ENCODE measurements around the gene ANK2. TPM values are rescaled to one million over a fixed set of nuclear protein-coding genes. Genes with fewer than 3 reads are reported as not detected.

The ANK2 gene
- total and polyA plus RNA-seq, 2 experiments from 2014 or later = 7.7 to 40.4 TPM

DNA sequence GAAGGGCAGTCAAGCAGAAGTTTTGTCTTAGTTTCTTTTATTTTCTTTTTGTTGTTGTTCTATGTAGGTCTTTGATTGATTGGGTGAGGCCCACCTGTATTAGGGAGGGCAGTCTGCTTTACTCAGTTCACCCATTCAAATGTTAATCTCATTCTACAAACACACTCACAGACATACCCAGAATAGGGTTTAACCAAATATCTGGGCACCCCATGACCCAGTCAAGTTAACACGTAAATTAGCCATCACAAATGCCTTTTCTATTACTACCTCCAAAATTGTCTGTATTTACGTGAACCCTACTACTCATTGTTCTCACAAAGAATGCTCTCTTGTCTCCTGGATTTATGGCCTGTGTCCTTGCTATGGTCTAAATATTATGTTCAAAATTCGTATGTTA, 339.7 kb downstream of the ANK2 start (continued):
- TF ChIP-seq, protein P1, sequence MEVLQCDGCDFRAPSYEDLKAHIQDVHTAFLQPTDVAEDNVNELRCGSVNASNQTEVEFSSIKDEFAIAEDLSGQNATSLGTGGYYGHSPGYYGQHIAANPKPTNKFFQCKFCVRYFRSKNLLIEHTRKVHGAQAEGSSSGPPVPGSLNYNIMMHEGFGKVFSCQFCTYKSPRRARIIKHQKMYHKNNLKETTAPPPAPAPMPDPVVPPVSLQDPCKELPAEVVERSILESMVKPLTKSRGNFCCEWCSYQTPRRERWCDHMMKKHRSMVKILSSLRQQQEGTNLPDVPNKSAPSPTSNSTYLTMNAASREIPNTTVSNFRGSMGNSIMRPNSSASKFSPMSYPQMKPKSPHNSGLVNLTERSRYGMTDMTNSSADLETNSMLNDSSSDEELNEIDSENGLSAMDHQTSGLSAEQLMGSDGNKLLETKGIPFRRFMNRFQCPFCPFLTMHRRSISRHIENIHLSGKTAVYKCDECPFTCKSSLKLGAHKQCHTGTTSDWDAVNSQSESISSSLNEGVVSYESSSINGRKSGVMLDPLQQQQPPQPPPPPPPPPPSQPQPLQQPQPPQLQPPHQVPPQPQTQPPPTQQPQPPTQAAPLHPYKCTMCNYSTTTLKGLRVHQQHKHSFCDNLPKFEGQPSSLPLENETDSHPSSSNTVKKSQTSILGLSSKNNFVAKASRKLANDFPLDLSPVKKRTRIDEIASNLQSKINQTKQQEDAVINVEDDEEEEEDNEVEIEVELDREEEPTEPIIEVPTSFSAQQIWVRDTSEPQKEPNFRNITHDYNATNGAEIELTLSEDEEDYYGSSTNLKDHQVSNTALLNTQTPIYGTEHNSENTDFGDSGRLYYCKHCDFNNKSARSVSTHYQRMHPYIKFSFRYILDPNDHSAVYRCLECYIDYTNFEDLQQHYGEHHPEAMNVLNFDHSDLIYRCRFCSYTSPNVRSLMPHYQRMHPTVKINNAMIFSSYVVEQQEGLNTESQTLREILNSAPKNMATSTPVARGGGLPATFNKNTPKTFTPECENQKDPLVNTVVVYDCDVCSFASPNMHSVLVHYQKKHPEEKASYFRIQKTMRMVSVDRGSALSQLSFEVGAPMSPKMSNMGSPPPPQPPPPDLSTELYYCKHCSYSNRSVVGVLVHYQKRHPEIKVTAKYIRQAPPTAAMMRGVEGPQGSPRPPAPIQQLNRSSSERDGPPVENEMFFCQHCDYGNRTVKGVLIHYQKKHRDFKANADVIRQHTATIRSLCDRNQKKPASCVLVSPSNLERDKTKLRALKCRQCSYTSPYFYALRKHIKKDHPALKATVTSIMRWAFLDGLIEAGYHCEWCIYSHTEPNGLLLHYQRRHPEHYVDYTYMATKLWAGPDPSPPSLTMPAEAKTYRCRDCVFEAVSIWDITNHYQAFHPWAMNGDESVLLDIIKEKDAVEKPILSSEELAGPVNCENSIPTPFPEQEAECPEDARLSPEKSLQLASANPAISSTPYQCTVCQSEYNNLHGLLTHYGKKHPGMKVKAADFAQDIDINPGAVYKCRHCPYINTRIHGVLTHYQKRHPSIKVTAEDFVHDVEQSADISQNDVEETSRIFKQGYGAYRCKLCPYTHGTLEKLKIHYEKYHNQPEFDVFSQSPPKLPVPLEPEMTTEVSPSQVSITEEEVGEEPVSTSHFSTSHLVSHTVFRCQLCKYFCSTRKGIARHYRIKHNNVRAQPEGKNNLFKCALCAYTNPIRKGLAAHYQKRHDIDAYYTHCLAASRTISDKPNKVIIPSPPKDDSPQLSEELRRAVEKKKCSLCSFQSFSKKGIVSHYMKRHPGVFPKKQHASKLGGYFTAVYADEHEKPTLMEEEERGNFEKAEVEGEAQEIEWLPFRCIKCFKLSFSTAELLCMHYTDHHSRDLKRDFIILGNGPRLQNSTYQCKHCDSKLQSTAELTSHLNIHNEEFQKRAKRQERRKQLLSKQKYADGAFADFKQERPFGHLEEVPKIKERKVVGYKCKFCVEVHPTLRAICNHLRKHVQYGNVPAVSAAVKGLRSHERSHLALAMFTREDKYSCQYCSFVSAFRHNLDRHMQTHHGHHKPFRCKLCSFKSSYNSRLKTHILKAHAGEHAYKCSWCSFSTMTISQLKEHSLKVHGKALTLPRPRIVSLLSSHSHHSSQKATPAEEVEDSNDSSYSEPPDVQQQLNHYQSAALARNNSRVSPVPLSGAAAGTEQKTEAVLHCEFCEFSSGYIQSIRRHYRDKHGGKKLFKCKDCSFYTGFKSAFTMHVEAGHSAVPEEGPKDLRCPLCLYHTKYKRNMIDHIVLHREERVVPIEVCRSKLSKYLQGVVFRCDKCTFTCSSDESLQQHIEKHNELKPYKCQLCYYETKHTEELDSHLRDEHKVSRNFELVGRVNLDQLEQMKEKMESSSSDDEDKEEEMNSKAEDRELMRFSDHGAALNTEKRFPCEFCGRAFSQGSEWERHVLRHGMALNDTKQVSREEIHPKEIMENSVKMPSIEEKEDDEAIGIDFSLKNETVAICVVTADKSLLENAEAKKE (CRISPR knock-in tag; IDR thresholded peaks at IDR 0.05) = no peak
- no peak for TF ChIP-seq NANOG (IDR thresholded peaks at IDR 0.05; ENCODE audit: borderline replicate concordance)
- TF ChIP-seq CTCF (conservative IDR thresholded peaks at IDR 0.05; ENCODE audit: low read depth in 2 of 2) = no peak

GRCh38 chr4:113390850-113391249, 341.4 kb downstream of the ANK2 start:
- Histone ChIP-seq H3K4me2 (no peak overlapping the region), H3K4me3 (no peak overlapping the region), H3K79me2 (replicated peaks; ENCODE audit: insufficient read depth) (no peaks in the 10 kb centered on the region), H3K27ac (ENCODE audit: low read depth) (no peak overlapping the region), H3K4me1 (ENCODE audit: insufficient read depth) (peaks cover 11% of the 10 kb centered on the region), H4K20me1 (replicated peaks; ENCODE audit: insufficient read depth) (no peaks in the 10 kb centered on the region), H3K36me3 (ENCODE audit: insufficient read depth) (no peaks in the 10 kb centered on the region), H3K27me3 (ENCODE audit: insufficient read depth) (no peaks in the 10 kb centered on the region), H2AFZ (no peak overlapping the region), H3F3A (replicated peaks; ENCODE audit: low read depth) (no peaks in the 10 kb centered on the region), H3K9me2 (ENCODE audit: insufficient read depth) (peaks cover 3% of the 10 kb centered on the region; the same call in 1 of the 2 replicates)
- Mint-ChIP-seq H3K4me1 (peaks cover 7% of the 10 kb centered on the region), H3K9me3 (peaks cover 13% of the 10 kb centered on the region), H3K27ac (no peak overlapping the region), H3K4me3 (no peak overlapping the region), H3K27me3 (ENCODE audit: insufficient read depth, low read depth, poor library complexity) (peaks cover 2% of the 10 kb centered on the region), H3K36me3 (ENCODE audit: low read depth) (peaks cover 12% of the 10 kb centered on the region)
- DNase-seq (ENCODE audit: low spot score) (no peak), ATAC-seq (no peak)
- no peak for TF ChIP-seq POLR2AphosphoS5 (IDR thresholded peaks at IDR 0.05; ENCODE audit: low read depth)
- no peak for TF ChIP-seq STAT1 (IDR thresholded peaks at IDR 0.05; ENCODE audit: unreplicated experiment)
- TF ChIP-seq CTCF (conservative IDR thresholded peaks at IDR 0.05; ENCODE audit: low read depth in 2 of 2) = no peak
- no peak for TF ChIP-seq EZH2phosphoT487 (IDR thresholded peaks at IDR 0.05; ENCODE audit: unreplicated experiment)
- no peak for TF ChIP-seq JUNB (IDR thresholded peaks at IDR 0.05; ENCODE audit: unreplicated experiment)
- no peak for TF ChIP-seq ZNF114 (CRISPR knock-in tag; IDR thresholded peaks at IDR 0.05)
